Keratinocyte (primary cell): ENCODE measurements around the gene BAG5. TPM values are rescaled to one million over a fixed set of nuclear protein-coding genes. Genes with fewer than 3 reads are reported as not detected.

Source experiments
- DNase-seq: peaks from one replicate; pipeline ENCODE4 v3.0.0-alpha.2; 2011; ENCODE audit warnings: low read depth, missing footprints, low spot score
- FAIRE-seq: peaks from 2 replicates; lab custom pipeline; 2011; peaks lifted over from hg19 to GRCh38; lab: Jason Lieb, UNC
- H2AFZ ChIP-seq: 2 replicates; pipeline ENCODE4 v1.6.0; 2012; ENCODE audit warnings: low read length, control low read depth, inconsistent platforms; ENCODE audit not compliant: control insufficient read depth
- H3K27ac ChIP-seq: 2 replicates; pipeline ENCODE4 v1.5.1; 2011; ENCODE audit warnings: low read length; ENCODE audit not compliant: control insufficient read depth, insufficient read depth
- H3K27me3 ChIP-seq: 3 replicates; pipeline ENCODE4 v1.6.0; 2011; ENCODE audit warnings: low read length; ENCODE audit not compliant: control insufficient read depth, insufficient read depth; ENCODE audit errors: extremely low read depth
- H3K36me3 ChIP-seq, 2 experiments: 2 replicates in 1 of 2; 3 replicates in 1 of 2; pipeline ENCODE4 v1.5.1; 2011; ENCODE audit warnings: low read length in 2 of 2, mild to moderate bottlenecking in 1 of 2; ENCODE audit not compliant: control insufficient read depth in 2 of 2, insufficient read depth in 2 of 2; ENCODE audit errors: extremely low read depth in 1 of 2
- H3K4me1 ChIP-seq: 3 replicates; pipeline ENCODE4 v1.5.1; 2011; ENCODE audit warnings: low read length; ENCODE audit not compliant: control insufficient read depth, insufficient read depth; ENCODE audit errors: extremely low read depth
- H3K4me2 ChIP-seq: 3 replicates; pipeline ENCODE4 v1.6.0; 2011; ENCODE audit warnings: low read depth, low read length; ENCODE audit not compliant: control insufficient read depth, insufficient read depth; ENCODE audit errors: extremely low read depth
- H3K4me3 ChIP-seq, 3 experiments: fragments of 200-600 bp in 1 of 3; sonication (generic) in 1 of 3; 2 replicates in 2 of 3; 3 replicates in 1 of 3; pipeline ENCODE4 v1.5.1; 2011 to 2016; ENCODE audit warnings: low read length in 3 of 3, mild to moderate bottlenecking in 3 of 3, control low read depth in 2 of 3, inconsistent platforms in 1 of 3, low read depth in 1 of 3, mixed read lengths in 1 of 3, mixed run types in 1 of 3, moderate library complexity in 1 of 3; ENCODE audit not compliant: control insufficient read depth in 2 of 3, insufficient read depth in 2 of 3; ENCODE audit errors: extremely low read depth in 1 of 3
- H3K79me2 ChIP-seq: 2 replicates; pipeline ENCODE4 v1.6.0; 2012; ENCODE audit warnings: low read length; ENCODE audit not compliant: control insufficient read depth, insufficient read depth
- H3K9ac ChIP-seq: 3 replicates; pipeline ENCODE4 v1.6.0; 2011; ENCODE audit warnings: low read length; ENCODE audit not compliant: control insufficient read depth, insufficient read depth; ENCODE audit errors: extremely low read depth
- H3K9me1 ChIP-seq: 3 replicates; pipeline ENCODE4 v1.6.0; 2011; ENCODE audit warnings: low read length; ENCODE audit not compliant: control insufficient read depth, insufficient read depth; ENCODE audit errors: extremely low read depth
- H3K9me3 ChIP-seq: 2 replicates; pipeline ENCODE4 v1.5.1; 2012; ENCODE audit warnings: low read depth, low read length; ENCODE audit not compliant: control insufficient read depth
- H4K20me1 ChIP-seq: 3 replicates; pipeline ENCODE4 v1.6.0; 2011; ENCODE audit warnings: low read length; ENCODE audit not compliant: control insufficient read depth, insufficient read depth; ENCODE audit errors: extremely low read depth
- CTCF ChIP-seq, 3 experiments: IDR thresholded peaks in 1 of 3; conservative IDR thresholded peaks in 1 of 3; optimal IDR thresholded peaks in 1 of 3; 2 replicates in 2 of 3; 3 replicates in 1 of 3; pipeline versions ENCODE3 to v1.5.1; 2011; ENCODE audit warnings: low read length in 3 of 3, mild to moderate bottlenecking in 3 of 3, moderate library complexity in 2 of 3, control low read depth in 1 of 3, inconsistent platforms in 1 of 3; ENCODE audit not compliant: insufficient read depth in 2 of 3; ENCODE audit errors: extremely low read depth in 1 of 3
- EZH2 ChIP-seq: IDR thresholded peaks from one replicate; pipeline ENCODE4 v1.6.1; 2012; ENCODE audit warnings: inconsistent platforms, mild to moderate bottlenecking, low read length, moderate library complexity
- dilution Hi-C: fragments of 300-500 bp; cut with MboI; formaldehyde crosslinking; loops from one replicate; pipeline ENCODE4 v1.7.0; 2020; ENCODE audit warnings: low sequenced_read_pairs; ENCODE audit not compliant: extremely low pct_ligation_motif_present
- polyA plus RNA-seq, 5 experiments: library from polyadenylated mRNA; depleted of rRNA in 3 of 5; stranded (reverse) in 3 of 5; stranded (forward) in 1 of 5; unstranded in 1 of 5; fragments of >200 nt; gene quantifications; 1 replicate in 1 of 5; 2 replicates in 3 of 5; 3 replicates in 1 of 5; pipeline versions ENCODE4 v1.2.1 to v1.2.3, GENCODE V29; 2011 to 2012; ENCODE audit warnings: missing spikeins in 2 of 5, low read depth in 1 of 5, low replicate concordance in 1 of 5

BAG5 gene
- polyA plus RNA-seq, 1 donor (not counting 4 experiments of a cell fraction or from before 2014, with no cell fraction given), result 14.4 TPM

GRCh38 chr14:103517721-103518421 lies 44.6 kb downstream of the BAG5 start:
- no peaks in the 10 kb centered on the region for H3K79me2 ChIP-seq
- no peak overlapping the region for H3K4me3 ChIP-seq
- H3K9me3 ChIP-seq, result no peaks in the 10 kb centered on the region
- TF ChIP-seq EZH2 (no peak), CTCF (optimal IDR thresholded peaks at IDR 0.05 in 1 of 3, IDR thresholded peaks at IDR 0.05 in 1 of 3, conservative IDR thresholded peaks at IDR 0.05 in 1 of 3; ENCODE audit: extremely low read depth in 1 of 3, insufficient read depth in 2 of 3, low read length in 3 of 3) (no peak)
- no peak overlapping the region for H2AFZ ChIP-seq
- peaks cover 7% of the 10 kb centered on the region for H4K20me1 ChIP-seq
- H3K9me1 ChIP-seq, result no peaks in the 10 kb centered on the region
- peaks cover 0 to 7% of the 10 kb centered on the region in 2 experiments for H3K36me3 ChIP-seq
- H3K27ac ChIP-seq, result no peak overlapping the region
- no peak for FAIRE-seq
- no peak overlapping the region for H3K4me2 ChIP-seq
- dilution Hi-C loops, result no loop called here
- peaks cover 33% of the 10 kb centered on the region for H3K27me3 ChIP-seq
- no peak for DNase-seq
- peaks cover 29% of the 10 kb centered on the region for H3K4me1 ChIP-seq
- no peak overlapping the region for H3K9ac ChIP-seq

- Histone ChIP-seq H3K36me3 (peaks cover 0 to 7% of the 10 kb centered on the region in 2 experiments), H4K20me1 (peaks cover 12% of the 10 kb centered on the region), H3K4me2 (no peak overlapping the region), H3K27ac (no peak overlapping the region), H3K9me3 (no peaks in the 10 kb centered on the region), H3K4me3 (no peak overlapping the region), H3K27me3 (peaks cover 26% of the 10 kb centered on the region), H2AFZ (no peak overlapping the region), H3K9ac (no peak overlapping the region), H3K4me1 (peaks cover 35% of the 10 kb centered on the region), H3K79me2 (no peaks in the 10 kb centered on the region), H3K9me1 (no peaks in the 10 kb centered on the region)
- DNase-seq (no peak), FAIRE-seq (no peak)
- dilution Hi-C loops, result no loop called here
- no peak for TF ChIP-seq CTCF (optimal IDR thresholded peaks at IDR 0.05 in 1 of 3, IDR thresholded peaks at IDR 0.05 in 1 of 3, conservative IDR thresholded peaks at IDR 0.05 in 1 of 3; ENCODE audit: extremely low read depth in 1 of 3, insufficient read depth in 2 of 3, low read length in 3 of 3)
- TF ChIP-seq EZH2, result no peak
Measured at GRCh38 chr14:103517174-103517566, 45.3 kb downstream of the BAG5 start.
